MM.1S (cell line): Measurements from ENCODE around the gene ARMC8.

Experiments used
- CTCF ChIP-seq: fragments of 300-600 bp; sonication (generic); IDR thresholded peaks from 2 replicates; pipeline ENCODE4 v1.5.1; 2016; ENCODE audit warnings: antibody characterized with exemption, low read length, mixed read lengths
- EZH2 ChIP-seq: fragments of 300-600 bp; sonication (generic); optimal IDR thresholded peaks from 2 replicates; pipeline ENCODE3; 2017; ENCODE audit warnings: low read depth, mild to moderate bottlenecking, antibody characterized with exemption, low read length, mixed read lengths
- EZH2phosphoT487 ChIP-seq: fragments of 300-600 bp; sonication (generic); IDR thresholded peaks from 2 replicates; pipeline ENCODE4 v1.6.1; 2018; ENCODE audit warnings: antibody characterized with exemption, low read length

GRCh38 chr3:138232705-138233364 is 45.7 kb downstream of the ARMC8 start:
- TF ChIP-seq EZH2 (no peak), CTCF (no peak), EZH2phosphoT487 (no peak)
